WTC11 (cell line): ENCODE data around the gene GAA.

Source experiments
- SP1 ChIP-seq: sonication (generic); formaldehyde crosslinking; conservative IDR thresholded peaks from 2 replicates; pipeline ENCODE4 v1.8.1; 2022; ENCODE audit warnings: missing genetic modification reagents
- TF ChIP-seq, protein P1 (sequence below): sonication (generic); formaldehyde crosslinking; IDR thresholded peaks from 2 replicates; pipeline ENCODE4 v1.8.1; 2023; ENCODE audit warnings: mild to moderate bottlenecking, missing genetic modification reagents, borderline replicate concordance
- TF ChIP-seq, protein P2 (sequence below): fragments of 200-600 bp; IDR thresholded peaks from 2 replicates; pipeline ENCODE4 v1.8.0; 2022; ENCODE audit warnings: antibody characterized with exemption
- TF ChIP-seq, protein P3 (sequence below): fragments of 250-450 bp; sonication (Bioruptor Pico); IDR thresholded peaks from 2 replicates; pipeline ENCODE4 v1.8.0; 2021; ENCODE audit warnings: mild to moderate bottlenecking
- TF ChIP-seq, protein P4 (sequence below): sonication (generic); formaldehyde crosslinking; IDR thresholded peaks from 2 replicates; pipeline ENCODE4 v1.8.0; 2023; ENCODE audit warnings: missing genetic modification reagents
- TF ChIP-seq, protein P5 (sequence below): sonication (generic); formaldehyde crosslinking; IDR thresholded peaks from 2 replicates; pipeline ENCODE4 v1.8.1; 2023; ENCODE audit warnings: mild to moderate bottlenecking, missing genetic modification reagents, moderate library complexity

DNA sequence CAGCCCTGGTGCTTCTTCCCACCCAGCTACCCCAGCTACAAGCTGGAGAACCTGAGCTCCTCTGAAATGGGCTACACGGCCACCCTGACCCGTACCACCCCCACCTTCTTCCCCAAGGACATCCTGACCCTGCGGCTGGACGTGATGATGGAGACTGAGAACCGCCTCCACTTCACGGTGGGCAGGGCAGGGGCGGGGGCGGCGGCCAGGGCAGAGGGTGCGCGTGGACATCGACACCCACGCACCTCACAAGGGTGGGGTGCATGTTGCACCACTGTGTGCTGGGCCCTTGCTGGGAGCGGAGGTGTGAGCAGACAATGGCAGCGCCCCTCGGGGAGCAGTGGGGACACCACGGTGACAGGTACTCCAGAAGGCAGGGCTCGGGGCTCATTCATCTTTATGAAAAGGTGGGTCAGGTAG, 3.6 kb downstream of the GAA start:
- TF ChIP-seq, protein P1, sequence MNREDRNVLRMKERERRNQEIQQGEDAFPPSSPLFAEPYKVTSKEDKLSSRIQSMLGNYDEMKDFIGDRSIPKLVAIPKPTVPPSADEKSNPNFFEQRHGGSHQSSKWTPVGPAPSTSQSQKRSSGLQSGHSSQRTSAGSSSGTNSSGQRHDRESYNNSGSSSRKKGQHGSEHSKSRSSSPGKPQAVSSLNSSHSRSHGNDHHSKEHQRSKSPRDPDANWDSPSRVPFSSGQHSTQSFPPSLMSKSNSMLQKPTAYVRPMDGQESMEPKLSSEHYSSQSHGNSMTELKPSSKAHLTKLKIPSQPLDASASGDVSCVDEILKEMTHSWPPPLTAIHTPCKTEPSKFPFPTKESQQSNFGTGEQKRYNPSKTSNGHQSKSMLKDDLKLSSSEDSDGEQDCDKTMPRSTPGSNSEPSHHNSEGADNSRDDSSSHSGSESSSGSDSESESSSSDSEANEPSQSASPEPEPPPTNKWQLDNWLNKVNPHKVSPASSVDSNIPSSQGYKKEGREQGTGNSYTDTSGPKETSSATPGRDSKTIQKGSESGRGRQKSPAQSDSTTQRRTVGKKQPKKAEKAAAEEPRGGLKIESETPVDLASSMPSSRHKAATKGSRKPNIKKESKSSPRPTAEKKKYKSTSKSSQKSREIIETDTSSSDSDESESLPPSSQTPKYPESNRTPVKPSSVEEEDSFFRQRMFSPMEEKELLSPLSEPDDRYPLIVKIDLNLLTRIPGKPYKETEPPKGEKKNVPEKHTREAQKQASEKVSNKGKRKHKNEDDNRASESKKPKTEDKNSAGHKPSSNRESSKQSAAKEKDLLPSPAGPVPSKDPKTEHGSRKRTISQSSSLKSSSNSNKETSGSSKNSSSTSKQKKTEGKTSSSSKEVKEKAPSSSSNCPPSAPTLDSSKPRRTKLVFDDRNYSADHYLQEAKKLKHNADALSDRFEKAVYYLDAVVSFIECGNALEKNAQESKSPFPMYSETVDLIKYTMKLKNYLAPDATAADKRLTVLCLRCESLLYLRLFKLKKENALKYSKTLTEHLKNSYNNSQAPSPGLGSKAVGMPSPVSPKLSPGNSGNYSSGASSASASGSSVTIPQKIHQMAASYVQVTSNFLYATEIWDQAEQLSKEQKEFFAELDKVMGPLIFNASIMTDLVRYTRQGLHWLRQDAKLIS = no peak
- TF ChIP-seq, protein P2, sequence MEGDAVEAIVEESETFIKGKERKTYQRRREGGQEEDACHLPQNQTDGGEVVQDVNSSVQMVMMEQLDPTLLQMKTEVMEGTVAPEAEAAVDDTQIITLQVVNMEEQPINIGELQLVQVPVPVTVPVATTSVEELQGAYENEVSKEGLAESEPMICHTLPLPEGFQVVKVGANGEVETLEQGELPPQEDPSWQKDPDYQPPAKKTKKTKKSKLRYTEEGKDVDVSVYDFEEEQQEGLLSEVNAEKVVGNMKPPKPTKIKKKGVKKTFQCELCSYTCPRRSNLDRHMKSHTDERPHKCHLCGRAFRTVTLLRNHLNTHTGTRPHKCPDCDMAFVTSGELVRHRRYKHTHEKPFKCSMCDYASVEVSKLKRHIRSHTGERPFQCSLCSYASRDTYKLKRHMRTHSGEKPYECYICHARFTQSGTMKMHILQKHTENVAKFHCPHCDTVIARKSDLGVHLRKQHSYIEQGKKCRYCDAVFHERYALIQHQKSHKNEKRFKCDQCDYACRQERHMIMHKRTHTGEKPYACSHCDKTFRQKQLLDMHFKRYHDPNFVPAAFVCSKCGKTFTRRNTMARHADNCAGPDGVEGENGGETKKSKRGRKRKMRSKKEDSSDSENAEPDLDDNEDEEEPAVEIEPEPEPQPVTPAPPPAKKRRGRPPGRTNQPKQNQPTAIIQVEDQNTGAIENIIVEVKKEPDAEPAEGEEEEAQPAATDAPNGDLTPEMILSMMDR = no peak
- TF ChIP-seq, protein P3, sequence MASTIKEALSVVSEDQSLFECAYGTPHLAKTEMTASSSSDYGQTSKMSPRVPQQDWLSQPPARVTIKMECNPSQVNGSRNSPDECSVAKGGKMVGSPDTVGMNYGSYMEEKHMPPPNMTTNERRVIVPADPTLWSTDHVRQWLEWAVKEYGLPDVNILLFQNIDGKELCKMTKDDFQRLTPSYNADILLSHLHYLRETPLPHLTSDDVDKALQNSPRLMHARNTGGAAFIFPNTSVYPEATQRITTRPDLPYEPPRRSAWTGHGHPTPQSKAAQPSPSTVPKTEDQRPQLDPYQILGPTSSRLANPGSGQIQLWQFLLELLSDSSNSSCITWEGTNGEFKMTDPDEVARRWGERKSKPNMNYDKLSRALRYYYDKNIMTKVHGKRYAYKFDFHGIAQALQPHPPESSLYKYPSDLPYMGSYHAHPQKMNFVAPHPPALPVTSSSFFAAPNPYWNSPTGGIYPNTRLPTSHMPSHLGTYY (CRISPR knock-in tag) = no peak
- TF ChIP-seq, protein P4, sequence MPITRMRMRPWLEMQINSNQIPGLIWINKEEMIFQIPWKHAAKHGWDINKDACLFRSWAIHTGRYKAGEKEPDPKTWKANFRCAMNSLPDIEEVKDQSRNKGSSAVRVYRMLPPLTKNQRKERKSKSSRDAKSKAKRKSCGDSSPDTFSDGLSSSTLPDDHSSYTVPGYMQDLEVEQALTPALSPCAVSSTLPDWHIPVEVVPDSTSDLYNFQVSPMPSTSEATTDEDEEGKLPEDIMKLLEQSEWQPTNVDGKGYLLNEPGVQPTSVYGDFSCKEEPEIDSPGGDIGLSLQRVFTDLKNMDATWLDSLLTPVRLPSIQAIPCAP (CRISPR knock-in tag) = no peak
- no peak for TF ChIP-seq SP1 (CRISPR knock-in tag)
- TF ChIP-seq, protein P5, sequence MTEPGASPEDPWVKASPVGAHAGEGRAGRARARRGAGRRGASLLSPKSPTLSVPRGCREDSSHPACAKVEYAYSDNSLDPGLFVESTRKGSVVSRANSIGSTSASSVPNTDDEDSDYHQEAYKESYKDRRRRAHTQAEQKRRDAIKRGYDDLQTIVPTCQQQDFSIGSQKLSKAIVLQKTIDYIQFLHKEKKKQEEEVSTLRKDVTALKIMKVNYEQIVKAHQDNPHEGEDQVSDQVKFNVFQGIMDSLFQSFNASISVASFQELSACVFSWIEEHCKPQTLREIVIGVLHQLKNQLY (CRISPR knock-in tag) = no peak
